BJ (cell line): ENCODE measurements around the gene TFAP2E. TPM values are rescaled to one million over a fixed set of nuclear protein-coding genes. Genes with fewer than 3 reads are reported as not detected.
A peak's percentile ranks its signal among the peaks of the same experiment; 100 is the strongest.

Experiments used
- CTCF ChIA-PET: fragments of 350-600 bp; formaldehyde crosslinking; extraction: SDS; loops from one replicate; lab custom pipeline; 2021; ENCODE audit warnings: antibody characterized with exemption, inconsistent platforms; lab: Yijun Ruan, JAX
- POLR2A ChIA-PET: fragments of 300-600 bp; sonication (Branson Sonifier 250); formaldehyde crosslinking; extraction: SDS; loops from one replicate; lab custom pipeline; 2021; ENCODE audit warnings: antibody characterized with exemption; lab: Charles Lee
- DNase-seq: peaks from one replicate; pipeline ENCODE4 v3.0.0-alpha.2; 2011; ENCODE audit warnings: low read depth
- H3K27me3 ChIP-seq: 2 replicates; pipeline ENCODE4 v1.6.0; 2011; ENCODE audit warnings: low read length; ENCODE audit not compliant: control insufficient read depth, insufficient read depth
- H3K36me3 ChIP-seq: 2 replicates; pipeline ENCODE4 v1.5.1; 2011; ENCODE audit warnings: low read length; ENCODE audit not compliant: control insufficient read depth, insufficient read depth
- H3K4me3 ChIP-seq: 2 replicates; pipeline ENCODE4 v1.5.1; 2011; ENCODE audit warnings: low read depth, mild to moderate bottlenecking, control low read depth, low read length
- polyA plus RNA-seq: library from polyadenylated mRNA; depleted of rRNA; stranded (reverse); fragments of >200 nt; gene quantifications from 2 replicates; pipeline ENCODE4 v1.2.3, GENCODE V29; 2011
- TF ChIP-seq, protein P1 (sequence below): IDR thresholded peaks from 2 replicates; pipeline ENCODE4 v1.5.1; 2011; ENCODE audit warnings: low read depth, mild to moderate bottlenecking, control low read depth, inconsistent platforms, low read length, moderate library complexity; ENCODE audit not compliant: insufficient read depth

Gene TFAP2E
- polyA plus RNA-seq, 1 experiment = 0.07 TPM

DNA sequence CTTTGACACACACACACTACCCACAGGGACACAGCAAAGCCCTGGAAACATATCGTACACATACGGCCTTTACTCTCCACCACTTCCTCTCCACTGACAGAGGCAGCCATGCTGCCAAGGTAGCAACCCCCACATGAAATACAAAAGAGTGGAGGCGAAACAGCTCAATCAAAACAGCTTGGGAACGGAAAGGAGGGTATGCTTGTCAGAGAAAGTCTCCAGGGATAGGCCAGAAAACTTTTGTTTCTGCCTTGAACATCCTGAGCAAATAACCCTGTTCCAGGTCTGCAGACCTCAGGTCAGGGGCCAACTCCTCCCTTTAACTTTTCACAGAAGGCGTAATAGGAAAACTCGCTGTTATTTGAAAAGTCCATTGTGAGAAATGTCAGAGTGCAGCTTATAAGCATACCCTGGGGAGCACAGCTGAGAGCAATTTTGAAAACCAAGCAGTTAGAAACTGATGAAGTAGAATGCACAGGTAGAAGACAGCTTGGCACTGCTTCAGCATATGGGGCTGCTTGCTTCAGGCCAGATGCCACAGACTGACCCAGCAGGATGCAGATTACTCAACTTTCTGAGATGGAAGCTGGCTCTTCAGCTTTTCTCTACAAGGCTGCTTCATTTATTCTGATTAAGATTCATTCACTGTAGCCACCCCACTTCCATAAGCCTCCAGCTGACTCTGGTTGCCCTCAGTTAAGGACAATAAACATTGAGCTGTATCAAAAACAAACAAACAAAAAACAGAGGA lies 33.9 kb upstream of the TFAP2E start:
- no peaks in the 10 kb centered on the region for H3K36me3 ChIP-seq
- TF ChIP-seq, protein P1, sequence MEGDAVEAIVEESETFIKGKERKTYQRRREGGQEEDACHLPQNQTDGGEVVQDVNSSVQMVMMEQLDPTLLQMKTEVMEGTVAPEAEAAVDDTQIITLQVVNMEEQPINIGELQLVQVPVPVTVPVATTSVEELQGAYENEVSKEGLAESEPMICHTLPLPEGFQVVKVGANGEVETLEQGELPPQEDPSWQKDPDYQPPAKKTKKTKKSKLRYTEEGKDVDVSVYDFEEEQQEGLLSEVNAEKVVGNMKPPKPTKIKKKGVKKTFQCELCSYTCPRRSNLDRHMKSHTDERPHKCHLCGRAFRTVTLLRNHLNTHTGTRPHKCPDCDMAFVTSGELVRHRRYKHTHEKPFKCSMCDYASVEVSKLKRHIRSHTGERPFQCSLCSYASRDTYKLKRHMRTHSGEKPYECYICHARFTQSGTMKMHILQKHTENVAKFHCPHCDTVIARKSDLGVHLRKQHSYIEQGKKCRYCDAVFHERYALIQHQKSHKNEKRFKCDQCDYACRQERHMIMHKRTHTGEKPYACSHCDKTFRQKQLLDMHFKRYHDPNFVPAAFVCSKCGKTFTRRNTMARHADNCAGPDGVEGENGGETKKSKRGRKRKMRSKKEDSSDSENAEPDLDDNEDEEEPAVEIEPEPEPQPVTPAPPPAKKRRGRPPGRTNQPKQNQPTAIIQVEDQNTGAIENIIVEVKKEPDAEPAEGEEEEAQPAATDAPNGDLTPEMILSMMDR = no peak
- no peak overlapping the region for H3K4me3 ChIP-seq
- no peak for DNase-seq
- ChIA-PET CTCF (interaction anchor here (1.0 to 3.9 kb wide), 3 partner anchors 18 to 88 kb away, joined by 4 to 13 read pairs (median 5); partner anchors contain the start of genes KIAA0319L and NCDN), POLR2A (no interaction called here)
- no peaks in the 10 kb centered on the region for H3K27me3 ChIP-seq

DNA sequence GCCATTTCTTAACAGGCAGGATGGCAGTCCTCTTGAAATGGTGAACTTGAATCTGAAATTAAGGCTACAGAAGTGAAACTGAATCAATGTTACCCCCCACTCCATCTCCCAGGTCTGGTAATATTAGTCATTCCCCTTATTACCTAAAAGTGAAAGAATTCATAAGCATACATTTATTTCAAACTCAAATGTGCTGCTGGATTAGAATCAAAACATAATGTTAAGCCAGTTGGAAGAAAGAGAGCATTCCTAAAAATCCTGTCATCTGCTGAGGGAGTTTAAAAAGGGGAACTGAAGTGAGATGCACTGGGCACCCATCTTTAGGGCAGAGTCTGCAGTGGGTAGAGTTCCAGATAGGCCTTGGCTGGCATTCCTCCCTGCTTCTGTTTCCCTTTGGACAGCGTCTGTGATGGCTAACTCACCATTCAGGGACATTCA lies 33.3 kb upstream of the TFAP2E start:
- Histone ChIP-seq H3K36me3 (no peaks in the 10 kb centered on the region), H3K4me3 (no peak overlapping the region), H3K27me3 (no peaks in the 10 kb centered on the region)
- DNase-seq = no peak
- ChIA-PET CTCF (interaction anchor here (1.0 to 3.9 kb wide), 2 partner anchors 18 to 89 kb away, joined by 5 to 13 read pairs; partner anchors contain the start of genes KIAA0319L and NCDN), POLR2A (no interaction called here)
- TF ChIP-seq, protein P1 = no peak

DNA sequence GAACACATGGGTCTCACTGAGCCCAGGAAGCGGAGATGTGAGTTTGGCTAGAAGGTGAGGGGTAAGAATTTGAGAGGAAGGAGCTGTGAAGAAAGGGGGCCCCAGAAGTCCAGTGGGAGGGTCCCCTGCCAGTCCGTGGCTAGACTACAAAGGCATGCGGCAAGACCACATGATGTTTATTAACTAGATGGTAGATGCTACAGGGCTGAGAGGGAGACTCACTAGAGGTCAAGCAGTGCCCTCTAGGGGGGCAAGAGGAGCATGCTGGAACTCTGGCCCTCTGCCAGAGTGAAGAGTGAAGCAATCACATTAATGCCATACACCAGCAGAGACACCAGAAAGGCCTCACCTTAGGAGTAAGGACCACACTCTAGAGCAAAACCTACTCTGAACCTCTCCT lies 28.1 kb upstream of the TFAP2E start:
- no peaks in the 10 kb centered on the region; the same call in 1 of the 2 replicates for H3K36me3 ChIP-seq
- TF ChIP-seq, protein P1 = peak; percentile 14; the same call in 1 of the 2 replicates
- no peaks in the 10 kb centered on the region for H3K27me3 ChIP-seq
- CTCF ChIA-PET = no interaction called here
- H3K4me3 ChIP-seq = no peak overlapping the region
- no peak for DNase-seq
- POLR2A ChIA-PET = no interaction called here

DNA sequence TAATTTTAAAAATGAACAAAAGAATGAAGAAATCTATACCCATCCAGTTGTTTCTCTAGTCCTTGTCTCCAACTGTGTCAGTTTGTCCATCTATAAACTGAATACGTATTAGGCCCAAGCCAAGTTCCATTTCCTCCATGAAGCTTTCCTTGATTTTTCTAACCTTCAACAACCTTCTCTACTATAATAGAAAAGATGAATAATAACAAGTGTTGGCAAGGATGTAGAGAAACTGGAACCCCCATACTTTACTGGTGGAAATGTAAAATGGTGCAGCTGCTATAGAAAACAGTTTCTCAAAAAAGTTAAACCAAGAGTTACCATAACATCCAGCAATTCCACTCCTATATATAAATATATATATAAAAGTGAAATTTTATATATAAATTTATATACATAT lies 26.5 kb upstream of the TFAP2E start:
- TF ChIP-seq, protein P1 = no peak
- no peak for DNase-seq
- Histone ChIP-seq H3K4me3 (no peak overlapping the region), H3K36me3 (no peaks in the 10 kb centered on the region; the same call in none of the 2 replicates), H3K27me3 (no peaks in the 10 kb centered on the region)
- CTCF ChIA-PET = interaction anchor here (1.3 kb wide), 1 partner anchor 95 kb away, joined by 3 read pairs; no protein-coding TSS in a partner anchor
- POLR2A ChIA-PET = no interaction called here

DNA sequence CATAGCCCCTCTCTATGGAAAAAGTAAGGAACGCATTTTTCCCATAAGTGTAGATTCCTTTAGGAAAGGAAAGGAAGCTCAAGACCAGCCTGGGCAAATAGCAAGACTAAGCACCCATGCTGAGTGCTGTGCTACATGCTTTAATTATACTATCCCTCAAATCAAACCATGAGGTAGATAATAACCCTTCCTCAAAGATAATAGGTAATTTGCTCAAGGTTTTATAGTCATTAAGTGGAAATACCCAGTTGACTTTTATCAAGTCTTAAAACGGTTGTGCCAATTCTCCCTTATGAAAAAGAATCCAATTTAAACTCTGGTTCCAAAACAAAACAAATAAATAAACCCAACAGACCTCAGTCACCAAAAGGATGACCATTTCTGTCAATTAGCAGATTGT lies 19.3 kb upstream of the TFAP2E start:
- H3K36me3 ChIP-seq = peaks cover 6% of the 10 kb centered on the region
- H3K4me3 ChIP-seq = no peak overlapping the region
- CTCF ChIA-PET = no interaction called here
- no peaks in the 10 kb centered on the region for H3K27me3 ChIP-seq
- POLR2A ChIA-PET = no interaction called here
- DNase-seq = no peak
- TF ChIP-seq, protein P1 = no peak
